HEK293T (cell line): ENCODE measurements around the gene SLAMF1.
"Not testable (repeated sequence)": the region's sequence is repeated elsewhere in the genome, so short reads cannot be mapped to it uniquely, and the experiment has no call there.

ENCODE experiments used
- ARNT ChIP-seq: fragments of 450-650 bp; IDR thresholded peaks from 2 replicates; pipeline ENCODE4 v1.6.1; 2017; ENCODE audit warnings: mild to moderate bottlenecking
- BHLHE40 ChIP-seq: fragments of 450-650 bp; IDR thresholded peaks from 2 replicates; pipeline ENCODE4 v1.6.1; 2016; ENCODE audit warnings: mild to moderate bottlenecking, moderate library complexity, borderline replicate concordance
- FOXA1 ChIP-seq: fragments of 450-650 bp; IDR thresholded peaks from 2 replicates; pipeline ENCODE4 v1.6.1; 2016; ENCODE audit warnings: mild to moderate bottlenecking
- FOXM1 ChIP-seq: fragments of 450-650 bp; IDR thresholded peaks from 2 replicates; pipeline ENCODE4 v1.6.1; 2017; ENCODE audit warnings: mild to moderate bottlenecking, borderline replicate concordance
- SP1 ChIP-seq: fragments of 450-650 bp; IDR thresholded peaks from 2 replicates; pipeline ENCODE4 v1.6.1; 2017

DNA sequence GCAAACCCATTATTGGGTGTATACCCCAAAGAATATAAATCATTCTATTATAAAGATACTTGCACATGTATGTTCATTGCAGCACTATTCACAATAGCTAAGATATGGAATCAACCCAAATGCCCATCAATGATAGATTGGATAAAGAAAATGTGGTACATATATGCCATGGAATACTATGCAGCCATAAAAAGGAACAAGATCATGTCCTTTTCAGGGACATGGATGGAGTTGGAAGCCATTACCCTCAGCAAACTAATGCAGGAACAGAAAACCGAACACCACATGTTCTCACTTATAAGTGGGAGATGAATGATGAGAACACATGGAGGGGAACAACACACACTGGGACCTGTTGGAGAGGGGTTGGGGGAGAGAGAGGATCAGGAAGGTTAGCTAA is 83.6 kb downstream of the SLAMF1 start:
- not testable (repeated sequence) for TF ChIP-seq SP1, ARNT, BHLHE40, FOXA1, FOXM1
